Uterus (tissue), 2 donors: ENCODE results near the gene CHID1.

ENCODE experiments used
- POLR2A ChIP-seq, 2 donors: fragments of 450-650 bp; IDR thresholded peaks; one replicate each; pipeline ENCODE4 v1.6.1; 2016; ENCODE audit warnings: antibody characterized with exemption in 2 of 2, mild to moderate bottlenecking in 1 of 2, moderate library complexity in 1 of 2
- TF ChIP-seq, protein P1 (sequence below), 4 experiments: fragments of 200-600 bp in 2 of 4; fragments of 450-650 bp in 2 of 4; sonication (generic) in 2 of 4; IDR thresholded peaks; one replicate each; pipeline ENCODE4 v1.5.1; 2016 to 2019; ENCODE audit warnings: antibody characterized with exemption in 4 of 4, mild to moderate bottlenecking in 2 of 4, moderate library complexity in 1 of 4

GRCh38 chr11:843818-844692 is 66.6 kb downstream of the CHID1 start:
- TF ChIP-seq, protein P1, sequence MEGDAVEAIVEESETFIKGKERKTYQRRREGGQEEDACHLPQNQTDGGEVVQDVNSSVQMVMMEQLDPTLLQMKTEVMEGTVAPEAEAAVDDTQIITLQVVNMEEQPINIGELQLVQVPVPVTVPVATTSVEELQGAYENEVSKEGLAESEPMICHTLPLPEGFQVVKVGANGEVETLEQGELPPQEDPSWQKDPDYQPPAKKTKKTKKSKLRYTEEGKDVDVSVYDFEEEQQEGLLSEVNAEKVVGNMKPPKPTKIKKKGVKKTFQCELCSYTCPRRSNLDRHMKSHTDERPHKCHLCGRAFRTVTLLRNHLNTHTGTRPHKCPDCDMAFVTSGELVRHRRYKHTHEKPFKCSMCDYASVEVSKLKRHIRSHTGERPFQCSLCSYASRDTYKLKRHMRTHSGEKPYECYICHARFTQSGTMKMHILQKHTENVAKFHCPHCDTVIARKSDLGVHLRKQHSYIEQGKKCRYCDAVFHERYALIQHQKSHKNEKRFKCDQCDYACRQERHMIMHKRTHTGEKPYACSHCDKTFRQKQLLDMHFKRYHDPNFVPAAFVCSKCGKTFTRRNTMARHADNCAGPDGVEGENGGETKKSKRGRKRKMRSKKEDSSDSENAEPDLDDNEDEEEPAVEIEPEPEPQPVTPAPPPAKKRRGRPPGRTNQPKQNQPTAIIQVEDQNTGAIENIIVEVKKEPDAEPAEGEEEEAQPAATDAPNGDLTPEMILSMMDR (IDR thresholded peaks at IDR 0.05): peak in 1 of 4 experiments; percentile 25
- peak; percentile 4 to 57 for TF ChIP-seq POLR2A (IDR thresholded peaks at IDR 0.05)
